GM19438 (cell line): Measurements from ENCODE around the gene GORASP1.
"Not testable (repeated sequence)": the region's sequence is repeated elsewhere in the genome, so short reads cannot be mapped to it uniquely, and the experiment has no call there.

Experiments used
- ATAC-seq: cut with Tn5 transposase; IDR thresholded peaks from one replicate; pipeline ENCODE4 v1.9.1; 2021; ENCODE audit warnings: low read depth; ENCODE audit not compliant: unreplicated experiment

GORASP1 gene

DNA sequence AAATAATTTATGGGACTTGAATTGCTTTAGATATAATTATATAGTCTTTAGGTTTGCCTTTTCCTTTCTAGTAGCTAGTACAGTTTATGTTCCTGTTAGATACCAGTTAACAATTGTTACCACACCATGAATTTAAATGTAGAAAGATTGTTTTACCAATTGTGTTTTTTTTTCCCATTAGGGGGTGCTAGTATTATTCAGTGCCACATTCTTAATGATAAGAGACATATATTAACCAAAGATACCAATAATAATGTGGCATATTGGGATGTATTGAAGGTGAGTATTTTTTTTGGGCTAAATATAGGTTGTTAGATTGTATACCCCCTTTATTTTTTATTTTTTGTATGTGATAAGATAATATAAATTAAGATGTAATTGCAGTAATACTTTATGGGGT lies 27.9 kb downstream of the GORASP1 start:
- no peak for ATAC-seq

- no peak for ATAC-seq
Measured at GRCh38 chr3:39075910-39076309, 31.5 kb downstream of the GORASP1 start.

DNA sequence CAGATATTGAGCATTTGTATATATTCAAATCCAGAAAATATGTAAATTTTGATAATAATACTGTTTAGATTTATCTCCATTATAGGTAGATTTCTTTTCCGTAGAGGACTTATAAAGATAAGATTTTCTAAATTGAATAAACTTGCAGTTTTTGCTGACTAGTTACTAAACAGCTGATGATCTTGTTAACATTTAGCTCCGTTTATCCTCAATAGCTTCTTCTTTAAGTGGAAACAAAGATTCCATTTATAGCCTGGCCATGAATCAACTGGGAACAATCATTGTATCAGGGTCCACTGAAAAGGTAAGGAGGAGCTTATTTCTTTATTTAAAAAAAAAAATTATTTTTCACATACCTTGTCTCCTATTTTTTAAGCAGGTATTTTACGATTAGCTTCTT lies 38.9 kb downstream of the GORASP1 start:
- no peak for ATAC-seq

- no peak for ATAC-seq
Measured at GRCh38 chr3:39067286-39067685, 40.1 kb downstream of the GORASP1 start.

DNA sequence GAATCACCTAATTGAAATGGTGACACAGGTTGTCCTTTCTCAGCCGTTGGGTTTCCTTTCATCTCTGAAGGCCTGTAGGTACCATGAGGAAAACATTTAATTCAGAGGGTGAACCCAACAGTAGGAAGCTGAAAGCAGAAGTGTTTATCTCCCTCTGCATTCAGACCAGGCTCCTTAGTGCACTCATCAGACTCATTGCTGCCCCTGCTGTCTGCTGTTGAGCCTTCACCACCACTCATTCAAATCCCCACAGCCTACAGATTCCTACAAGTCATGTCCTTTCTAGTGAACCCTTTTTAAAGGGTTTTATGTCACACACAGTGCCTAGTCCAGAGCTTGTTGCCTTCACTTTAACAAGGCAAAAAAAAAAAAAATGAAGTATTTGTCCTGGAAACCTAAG lies 42.2 kb downstream of the GORASP1 start:
- peak; percentile 85 for ATAC-seq

- ATAC-seq, result no peak
Measured at GRCh38 chr3:39064646-39065045, 42.8 kb downstream of the GORASP1 start.

DNA sequence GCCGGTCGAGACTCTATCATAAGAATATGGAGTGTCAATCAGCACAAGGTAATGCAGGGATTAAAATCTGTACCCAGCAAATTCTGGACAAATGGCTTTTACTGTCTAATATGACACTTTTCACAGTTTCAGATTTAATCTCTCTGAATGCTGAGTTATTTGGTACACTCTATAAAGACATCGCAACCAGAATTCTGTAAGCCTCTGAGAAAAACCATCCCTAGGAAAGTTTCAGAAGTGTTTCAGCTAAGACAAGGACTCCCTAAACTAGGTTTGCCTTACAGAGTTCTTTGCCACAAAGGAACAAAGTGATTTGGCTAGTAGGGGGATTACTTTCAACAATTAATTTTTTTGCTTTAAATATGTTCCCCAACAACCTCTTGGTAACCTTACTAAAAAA lies 44.3 kb downstream of the GORASP1 start:
- no peak for ATAC-seq

- no peak for ATAC-seq
Measured at GRCh38 chr3:39062180-39062579, 45.2 kb downstream of the GORASP1 start.

DNA sequence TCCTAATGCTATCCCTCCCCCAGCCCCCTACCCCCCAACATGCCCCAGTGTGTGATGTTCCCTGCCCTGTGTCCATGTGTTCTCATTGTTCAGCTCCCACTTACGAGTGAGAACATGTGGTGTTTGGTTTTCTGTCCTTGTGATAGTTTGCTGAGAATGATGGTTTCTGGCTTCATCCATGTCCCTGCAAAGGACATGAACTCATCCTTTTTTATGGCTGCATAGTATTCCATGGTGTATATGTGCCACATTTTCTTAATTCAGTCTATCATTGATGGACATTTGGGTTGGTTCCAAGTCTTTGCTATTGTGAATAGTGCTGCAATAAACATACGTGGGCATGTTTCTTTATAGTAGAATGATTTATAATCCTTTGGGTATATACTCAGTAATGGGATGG lies 46.2 kb downstream of the GORASP1 start:
- not testable (repeated sequence) for ATAC-seq

- ATAC-seq, result no peak
Measured at GRCh38 chr3:39056151-39056550, 51.3 kb downstream of the GORASP1 start.

DNA sequence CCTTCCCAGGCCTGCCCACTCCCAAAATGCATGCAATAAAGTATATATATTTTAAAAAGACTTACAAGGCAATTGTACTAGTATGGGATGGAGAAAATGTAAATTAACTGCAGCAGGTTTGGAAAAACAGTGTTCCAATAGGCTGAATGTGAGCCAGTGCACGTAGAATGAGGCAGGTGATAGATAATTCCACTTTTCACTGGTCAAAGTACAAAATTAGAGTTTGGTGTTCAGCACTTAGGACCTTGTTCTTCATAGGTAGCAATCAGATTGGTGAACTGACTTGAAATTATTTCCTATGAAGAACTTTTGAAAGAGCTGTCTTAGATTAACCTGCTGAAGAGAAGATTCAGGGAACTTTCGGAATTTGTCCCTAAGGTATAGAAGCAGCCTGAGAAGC lies 53.7 kb downstream of the GORASP1 start:
- no peak for ATAC-seq

DNA sequence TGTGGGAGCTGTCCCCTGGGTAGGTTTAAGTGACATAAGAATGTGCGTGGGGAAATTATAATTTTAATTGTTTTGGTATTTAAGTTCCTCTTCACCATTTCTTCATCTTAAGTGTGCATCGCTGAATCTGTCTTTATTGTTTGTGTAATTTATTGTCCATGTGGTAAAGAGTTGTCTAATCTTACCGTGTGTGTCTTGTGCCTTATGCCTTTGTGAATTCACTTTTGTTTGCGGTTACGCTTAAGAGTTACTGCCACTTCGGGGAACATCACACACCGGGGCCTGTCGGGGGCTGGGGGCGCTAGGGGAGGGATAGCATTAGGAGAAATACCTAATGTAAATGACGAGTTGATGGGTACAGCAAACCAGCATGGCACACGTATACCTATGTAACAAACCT lies 54.8 kb downstream of the GORASP1 start:
- no peak for ATAC-seq

- ATAC-seq, result peak; percentile 98
Measured at GRCh38 chr3:39051649-39052561, 55.5 kb downstream of the GORASP1 start, which contains the start of the genes SCN11A and WDR48. TSS of gene SCN11A (minus strand) at chr3:39051944. CDS start at chr3:38950362, 101,582 bp downstream. TSS of gene WDR48 (plus strand) at chr3:39052016. CDS start at chr3:39052026, 10 bp downstream.

GRCh38 chr3:39050029-39050428 lies 57.4 kb downstream of the GORASP1 start:
- ATAC-seq, result no peak
